Mesothelial cell of epicardium (in vitro differentiated cells): ENCODE results near the gene SNAP47. TPM values are rescaled to one million over a fixed set of nuclear protein-coding genes. Genes with fewer than 3 reads are reported as not detected.

ENCODE experiments used
- DNase-seq, 2 experiments: peaks; one replicate each; pipeline ENCODE4 v3.0.0; 2021; ENCODE audit warnings: low spot score in 2 of 2; ENCODE audit not compliant: unreplicated experiment in 2 of 2
- H3K27ac Mint-ChIP-seq: 2 replicates; pipeline ENCODE4 v1.8.0; 2021; ENCODE audit warnings: mixed read lengths
- H3K27me3 Mint-ChIP-seq: 2 replicates; pipeline ENCODE4 v1.8.0; 2021; ENCODE audit warnings: low read depth, mixed read lengths
- H3K36me3 Mint-ChIP-seq: 2 replicates; pipeline ENCODE4 v1.8.0; 2021; ENCODE audit warnings: mixed read lengths
- H3K4me1 Mint-ChIP-seq: 2 replicates; pipeline ENCODE4 v1.8.0; 2021; ENCODE audit warnings: mixed read lengths
- H3K4me3 Mint-ChIP-seq: 2 replicates; pipeline ENCODE4 v1.8.0; 2021; ENCODE audit warnings: mild to moderate bottlenecking, moderate library complexity, mixed read lengths
- H3K9me3 Mint-ChIP-seq: 2 replicates; pipeline ENCODE4 v1.8.0; 2021; ENCODE audit warnings: mixed read lengths
- CTCF ChIP-seq: fragments of 200-600 bp; sonication (generic); IDR thresholded peaks from one replicate; pipeline ENCODE4 v1.5.0; 2021; ENCODE audit warnings: antibody characterized with exemption; ENCODE audit not compliant: unreplicated experiment
- total RNA-seq: library from RNA; stranded (reverse); gene quantifications from 3 replicates; pipeline ENCODE4 v1.2.1, GENCODE V29; 2021

The SNAP47 gene
- total RNA-seq, 1 donor from 2014 or later = 42.6 TPM

GRCh38 chr1:227777646-227778045 is 42.4 kb downstream of the SNAP47 start:
- DNase-seq = no peak
- no peaks in the 10 kb centered on the region for H3K9me3 Mint-ChIP-seq
- H3K27me3 Mint-ChIP-seq = no peaks in the 10 kb centered on the region
- TF ChIP-seq CTCF = no peak
- no peaks in the 10 kb centered on the region for H3K4me1 Mint-ChIP-seq
- peaks cover 6% of the 10 kb centered on the region for H3K36me3 Mint-ChIP-seq
- H3K27ac Mint-ChIP-seq = no peak overlapping the region
- no peak overlapping the region for H3K4me3 Mint-ChIP-seq

- Mint-ChIP-seq H3K9me3 (no peaks in the 10 kb centered on the region), H3K27ac (no peak overlapping the region), H3K27me3 (no peaks in the 10 kb centered on the region), H3K36me3 (peaks cover 4% of the 10 kb centered on the region), H3K4me1 (no peaks in the 10 kb centered on the region), H3K4me3 (no peak overlapping the region)
- TF ChIP-seq CTCF = no peak
- no peak for DNase-seq
These were observed 43.2 kb downstream of the SNAP47 start for GRCh38 chr1:227778401-227778947.

GRCh38 chr1:227779021-227779441 is 43.8 kb downstream of the SNAP47 start:
- Mint-ChIP-seq H3K27ac (no peak overlapping the region), H3K9me3 (no peaks in the 10 kb centered on the region), H3K4me1 (no peaks in the 10 kb centered on the region), H3K27me3 (no peaks in the 10 kb centered on the region), H3K4me3 (no peak overlapping the region), H3K36me3 (peaks cover 2% of the 10 kb centered on the region)
- TF ChIP-seq CTCF = no peak
- peak in 1 of 2 experiments; percentile 26 for DNase-seq

GRCh38 chr1:227779685-227780084 is 44.5 kb downstream of the SNAP47 start:
- Mint-ChIP-seq H3K9me3 (no peaks in the 10 kb centered on the region), H3K36me3 (no peaks in the 10 kb centered on the region), H3K27ac (no peak overlapping the region), H3K4me3 (no peak overlapping the region), H3K27me3 (no peaks in the 10 kb centered on the region), H3K4me1 (no peaks in the 10 kb centered on the region)
- peak in 1 of 2 experiments; percentile 24 for DNase-seq
- no peak for TF ChIP-seq CTCF

- TF ChIP-seq CTCF = no peak
- H3K9me3 Mint-ChIP-seq = no peaks in the 10 kb centered on the region
- peaks cover under 1% of the 10 kb centered on the region for H3K27me3 Mint-ChIP-seq
- H3K36me3 Mint-ChIP-seq = no peaks in the 10 kb centered on the region
- DNase-seq = peak in 1 of 2 experiments; percentile 26
- no peak overlapping the region for H3K27ac Mint-ChIP-seq
- no peak overlapping the region for H3K4me3 Mint-ChIP-seq
- no peaks in the 10 kb centered on the region for H3K4me1 Mint-ChIP-seq
These were observed 45.1 kb downstream of the SNAP47 start for GRCh38 chr1:227780101-227781044.
